Renal pelvis (tissue), 4 donors: Measurements from ENCODE around the gene MARCHF3. TPM values are rescaled to one million over a fixed set of nuclear protein-coding genes. Genes with fewer than 3 reads are reported as not detected.

ENCODE experiments used
- DNase-seq: peaks from one replicate; pipeline ENCODE4 v3.0.0-alpha.2; 2013
- polyA plus RNA-seq, 3 donors: library from polyadenylated mRNA; unstranded; fragments of 120-200 nt; gene quantifications; one replicate each; pipeline ENCODE4 v1.2.1, GENCODE V29; 2013; ENCODE audit not compliant: insufficient read length in 3 of 3

The MARCHF3 gene
- polyA plus RNA-seq, 3 donors: 7.0 to 9.0 (median 8.8) TPM

DNA sequence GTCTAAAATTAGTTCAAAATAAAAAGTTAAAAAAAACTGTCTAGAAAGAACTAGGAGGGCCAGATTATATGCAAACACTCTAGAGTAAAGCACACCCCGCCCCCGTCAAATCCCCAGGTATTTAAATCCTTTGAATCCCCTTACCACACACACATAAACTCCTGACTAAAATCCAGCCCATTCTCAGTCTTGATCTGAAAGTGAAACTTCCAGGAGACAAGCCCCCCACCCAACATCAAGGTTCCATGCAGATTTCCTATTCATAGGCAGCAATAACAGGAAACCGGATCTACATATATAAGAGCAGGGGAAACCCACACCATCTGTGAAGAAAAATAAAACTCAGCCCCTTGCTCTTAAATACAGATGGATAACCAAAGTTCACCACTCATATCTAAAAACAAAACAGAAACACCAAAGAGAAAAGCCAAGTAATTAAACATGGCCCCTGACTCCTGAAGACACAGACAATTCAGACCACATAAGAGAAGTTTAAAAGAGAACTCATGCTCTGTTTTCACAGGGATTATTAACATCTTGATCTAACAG lies 42.3 kb downstream of the MARCHF3 start:
- DNase-seq: no peak

DNA sequence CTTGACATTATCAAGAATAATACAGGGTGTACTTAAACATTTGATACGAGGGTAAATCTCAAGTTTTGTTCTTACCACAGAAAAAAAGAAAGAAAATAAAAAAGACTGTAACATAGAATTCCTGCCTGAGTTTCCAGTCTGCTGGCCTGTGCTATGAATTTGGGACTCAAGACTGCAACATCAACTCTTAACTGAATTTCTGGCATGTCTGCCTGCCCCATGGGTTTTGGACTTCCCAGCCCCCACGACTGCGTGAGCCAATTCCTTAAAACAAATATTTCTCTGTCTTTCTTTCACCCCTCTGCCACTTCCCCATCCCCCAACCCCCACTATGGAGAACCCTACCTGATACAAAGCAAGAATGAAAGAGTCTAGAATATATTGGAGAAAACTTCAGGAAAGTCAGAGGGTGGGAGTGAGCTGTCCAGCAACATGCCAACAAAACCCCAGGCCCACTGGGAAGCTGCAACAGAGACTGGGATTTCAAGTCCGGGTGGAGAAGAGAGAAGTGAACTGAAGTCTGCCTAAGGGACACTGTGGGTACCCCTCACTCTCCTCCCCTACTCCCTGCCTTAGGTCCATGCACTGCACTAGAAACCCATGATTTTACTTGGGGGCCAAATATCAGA lies 43.0 kb downstream of the MARCHF3 start:
- no peak for DNase-seq

DNA sequence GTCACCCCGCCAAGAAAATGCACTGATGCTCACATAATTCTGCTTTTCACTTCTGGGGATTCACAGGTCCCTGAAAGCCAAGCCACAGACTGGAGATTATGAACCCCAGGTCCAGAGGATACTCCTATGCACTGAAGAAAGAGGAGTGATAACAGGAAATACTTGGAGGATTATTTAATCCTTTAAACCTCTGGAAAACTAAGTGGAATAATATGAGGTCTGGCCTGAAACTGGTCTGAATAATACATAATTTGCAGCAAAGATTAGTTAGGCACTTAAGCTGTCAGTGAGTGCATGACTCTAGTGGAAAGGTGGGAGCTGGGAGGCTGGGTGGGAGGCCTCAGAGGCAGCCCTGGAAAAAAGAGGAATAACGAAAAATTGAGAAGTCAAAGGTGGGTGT lies 45.7 kb downstream of the MARCHF3 start:
- no peak for DNase-seq

DNA sequence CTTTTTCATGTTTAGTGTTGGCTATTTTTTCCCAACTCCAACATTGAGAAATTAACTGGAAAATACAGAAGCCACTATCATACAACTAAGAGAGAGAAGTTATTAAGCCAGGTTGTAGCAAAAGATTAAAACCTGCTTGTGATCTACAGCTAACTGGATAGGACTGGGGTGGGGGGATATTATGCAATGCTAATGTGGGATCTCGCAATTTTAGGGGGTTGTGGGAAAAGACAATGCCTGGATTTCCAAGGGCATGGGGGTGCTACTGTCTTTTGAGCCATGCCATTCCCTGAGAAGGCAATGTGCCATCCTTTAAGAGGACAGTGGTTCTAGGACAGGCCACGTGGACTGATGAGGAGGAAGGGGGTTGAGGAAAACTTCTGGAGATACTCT lies 46.5 kb downstream of the MARCHF3 start:
- no peak for DNase-seq

DNA sequence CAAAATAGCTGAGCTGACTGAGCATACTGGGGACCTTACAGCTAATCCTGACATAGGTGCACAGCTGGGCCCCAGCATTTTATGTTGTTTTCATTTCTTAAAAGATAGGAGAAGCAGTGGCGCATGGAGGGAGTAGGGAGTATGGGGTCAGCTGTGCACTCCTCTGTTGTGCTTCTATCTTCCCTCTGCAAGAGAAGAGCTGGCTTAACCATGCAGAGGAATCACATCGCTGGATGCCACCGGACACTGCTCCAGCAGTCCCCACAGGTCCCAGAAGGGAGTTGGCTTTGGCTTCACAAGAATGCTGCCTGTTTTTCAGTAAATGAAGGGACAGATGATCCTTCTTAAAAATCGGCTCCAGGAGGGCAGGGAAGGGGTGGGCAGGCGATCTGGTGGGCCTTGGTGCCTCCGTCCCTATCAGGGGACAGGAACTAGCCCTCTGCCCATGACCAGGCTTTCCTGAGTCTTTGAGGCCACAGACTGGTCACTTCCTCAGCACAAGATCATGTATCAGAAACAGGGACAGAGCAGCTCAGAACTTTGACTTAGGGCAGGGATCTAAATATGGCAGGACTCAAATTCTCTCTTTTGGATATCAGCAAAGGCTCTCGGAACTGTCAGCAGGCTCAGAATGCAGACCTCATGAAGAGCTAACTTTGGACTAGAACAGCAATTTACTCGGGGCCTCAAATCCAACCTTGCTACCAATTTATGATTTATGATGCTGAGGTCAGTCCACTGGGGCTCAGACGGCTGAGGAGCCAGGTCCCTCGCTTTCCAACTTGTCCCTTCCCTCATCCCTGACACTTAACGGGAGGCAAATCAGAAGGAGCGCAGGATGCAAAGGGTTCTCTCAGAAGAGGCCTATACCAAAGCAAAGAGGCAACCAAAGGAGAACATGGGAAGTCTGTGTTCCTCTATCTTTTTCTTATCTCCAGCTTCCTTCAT lies 47.2 kb downstream of the MARCHF3 start:
- DNase-seq: no peak

DNA sequence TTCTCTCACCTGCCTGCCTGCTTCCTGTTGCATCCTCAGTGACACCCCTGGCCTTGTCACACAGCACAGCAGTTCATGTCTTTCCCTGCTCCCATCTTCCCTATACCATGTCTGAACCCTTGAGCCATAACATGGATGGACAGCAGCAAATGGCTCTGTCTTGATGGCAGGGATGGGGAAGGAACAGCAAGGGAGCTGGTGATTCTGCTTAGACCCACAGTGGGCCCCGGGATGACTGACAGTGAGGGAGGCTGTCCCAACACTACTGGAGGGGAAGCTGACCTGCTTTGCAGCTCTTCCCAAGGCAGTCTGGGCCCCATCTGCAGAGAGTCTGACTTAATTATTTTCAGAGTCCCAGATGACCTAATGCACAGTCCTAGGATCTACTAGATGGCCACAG lies 48.2 kb downstream of the MARCHF3 start:
- no peak for DNase-seq

DNA sequence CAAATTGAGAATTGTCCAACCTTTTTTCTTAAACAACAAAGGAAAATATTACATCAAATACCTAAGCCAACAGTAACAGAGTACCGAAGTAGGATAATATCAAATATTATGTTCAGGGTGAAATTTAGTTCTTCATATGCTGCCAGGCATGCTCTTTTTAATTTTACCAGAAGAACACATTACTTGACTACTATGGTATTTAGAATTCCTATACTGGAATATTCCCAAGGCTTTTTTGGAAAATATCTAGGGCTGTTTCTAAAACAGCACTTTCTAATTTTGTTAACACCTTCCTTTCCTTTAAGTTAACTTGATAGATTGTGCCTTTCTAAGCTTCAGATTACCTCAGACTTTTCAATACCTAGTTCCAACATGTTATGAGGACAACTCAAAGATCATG lies 48.7 kb downstream of the MARCHF3 start:
- no peak for DNase-seq

DNA sequence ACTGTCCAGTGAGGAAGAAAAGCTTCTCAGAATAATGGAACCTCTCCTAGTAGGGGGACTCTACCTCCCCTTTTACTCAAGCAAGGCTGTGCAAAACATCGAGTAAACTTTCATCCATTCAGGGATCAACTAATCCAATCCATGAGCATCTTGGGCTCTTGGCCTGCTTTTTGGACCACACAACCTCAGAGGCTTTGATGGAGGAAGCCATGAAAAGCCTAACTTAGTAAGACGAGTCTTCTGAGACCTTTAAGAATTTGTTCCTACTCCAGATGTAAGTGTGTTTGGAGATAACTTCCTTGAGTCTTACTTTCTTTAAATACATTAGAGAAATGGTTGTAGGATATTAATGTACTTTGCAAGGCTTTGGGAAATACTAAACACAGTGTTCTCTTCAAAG lies 49.1 kb downstream of the MARCHF3 start:
- no peak for DNase-seq

DNA sequence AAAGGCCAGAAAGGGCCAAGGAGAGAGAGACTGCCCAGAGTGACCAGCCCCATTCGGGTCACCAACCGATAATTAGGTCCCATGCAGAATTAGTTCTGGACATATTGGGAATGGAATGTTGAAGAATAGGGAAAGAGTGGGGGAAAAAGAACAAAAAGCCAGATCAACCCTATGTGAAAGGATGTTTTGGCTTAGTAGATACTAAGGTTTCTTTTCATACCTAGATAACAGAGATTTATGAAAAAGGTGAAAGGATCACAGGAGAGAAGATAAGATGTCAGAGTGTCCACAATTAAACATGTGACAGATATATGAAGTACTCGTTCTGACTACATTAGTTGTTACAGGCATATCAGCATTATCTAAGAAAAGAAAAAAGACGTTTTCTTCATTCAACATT lies 52.1 kb downstream of the MARCHF3 start:
- no peak for DNase-seq

DNA sequence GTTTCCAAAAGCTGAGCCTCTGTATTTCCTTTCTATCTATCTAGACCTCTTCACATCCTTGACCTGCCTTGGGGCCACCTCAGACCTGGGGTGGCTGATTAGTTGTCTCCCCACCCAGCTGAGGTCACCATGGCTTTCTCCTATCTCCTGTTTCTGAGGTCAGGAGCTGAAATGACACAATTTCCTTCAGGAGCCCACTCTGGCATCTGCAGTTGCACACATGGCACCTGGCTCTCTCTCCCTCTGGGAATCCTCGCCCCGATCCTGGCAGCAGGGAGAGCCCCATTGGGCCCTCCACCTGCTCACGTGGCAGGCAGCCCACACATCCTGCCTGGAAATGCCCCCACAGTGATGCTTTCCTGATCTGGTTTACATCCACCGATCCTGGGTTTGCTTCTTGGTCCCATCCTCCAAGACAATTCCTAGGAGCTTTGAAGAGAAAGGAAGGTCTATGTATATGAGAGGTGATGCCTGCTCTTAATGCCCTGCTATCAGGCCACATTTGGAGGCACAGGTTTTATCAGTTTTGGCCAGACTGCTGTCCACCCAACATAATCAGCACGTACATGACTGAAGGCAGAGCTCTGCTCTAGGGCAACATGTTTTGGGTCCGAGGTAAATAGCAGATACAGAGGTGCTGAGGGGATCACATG lies 53.7 kb downstream of the MARCHF3 start:
- no peak for DNase-seq

DNA sequence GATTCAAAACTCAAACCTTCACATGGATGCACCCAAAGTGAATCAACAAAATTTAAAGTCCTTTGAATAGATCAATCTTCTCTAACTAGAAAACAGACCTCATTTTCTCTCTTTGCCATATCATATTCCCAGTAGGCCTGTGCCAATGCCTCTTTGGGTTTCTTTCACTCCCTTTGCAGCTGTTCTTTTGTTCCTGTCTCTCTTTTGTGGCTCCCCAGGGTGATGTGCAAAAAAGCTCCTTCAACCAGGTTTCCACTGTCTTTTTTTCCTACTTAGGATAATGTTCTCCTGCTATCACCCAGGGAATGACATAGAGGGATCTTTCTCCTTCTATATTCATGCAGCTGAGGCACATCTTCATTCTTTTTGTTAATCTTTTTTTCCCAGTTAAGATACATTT lies 54.6 kb downstream of the MARCHF3 start:
- DNase-seq: no peak

DNA sequence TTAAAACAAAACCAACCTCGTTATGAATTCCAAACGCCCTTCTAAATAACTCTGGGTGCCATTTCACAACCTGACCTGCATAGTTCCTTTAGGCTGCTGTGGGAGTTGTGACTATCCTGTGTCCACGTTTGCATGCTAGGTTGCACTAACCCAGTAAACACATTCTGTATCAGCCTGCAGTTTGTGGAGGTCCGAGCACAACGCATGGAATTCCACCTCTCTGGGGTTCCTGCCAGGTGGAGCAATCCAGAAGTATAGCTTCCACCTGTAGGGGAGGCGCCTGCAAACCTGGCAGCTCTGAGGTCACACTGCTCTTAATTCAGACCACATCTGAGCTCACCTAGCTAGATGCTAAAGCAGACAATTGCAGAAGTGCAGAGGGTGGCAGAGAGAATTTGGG lies 57.2 kb downstream of the MARCHF3 start:
- no peak for DNase-seq

DNA sequence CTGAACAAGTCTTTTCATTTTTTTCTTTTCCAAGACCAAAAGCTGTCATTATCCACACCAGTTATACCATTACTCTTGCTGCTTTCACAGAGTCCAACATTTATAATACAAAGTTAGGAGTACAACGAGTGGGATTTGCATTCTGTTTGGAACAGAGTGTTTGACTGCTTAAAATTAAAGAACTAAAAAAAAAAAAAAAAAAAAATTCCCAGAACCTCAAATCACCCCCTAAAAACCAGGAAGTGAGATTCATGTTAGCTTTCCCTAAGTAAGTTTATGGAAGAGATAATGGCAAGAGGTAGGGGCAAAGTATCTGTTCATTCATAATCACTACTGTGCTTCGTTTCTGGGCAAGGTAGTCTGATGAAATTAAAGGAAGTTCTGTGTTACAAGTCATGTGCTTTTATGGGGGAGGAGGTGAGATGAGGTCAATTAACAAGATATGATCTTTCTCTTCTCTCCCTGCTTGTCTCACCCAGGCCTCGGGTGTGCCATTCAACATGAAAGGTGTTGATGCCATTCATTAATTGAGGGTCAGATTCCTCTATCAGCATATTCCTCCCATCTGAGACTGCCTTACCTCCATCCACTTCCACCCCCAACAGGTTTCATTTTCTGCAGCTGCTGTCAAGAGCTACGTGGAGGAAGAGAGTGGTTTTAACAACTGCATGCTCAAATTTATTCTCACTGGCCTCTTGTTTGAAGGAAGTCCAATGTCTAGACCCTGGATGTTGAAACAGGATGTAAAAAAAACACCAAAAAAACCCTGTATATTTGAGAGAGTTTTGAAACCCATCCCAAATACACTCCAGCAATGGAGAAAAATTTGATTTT lies 58.1 kb downstream of the MARCHF3 start:
- no peak for DNase-seq

DNA sequence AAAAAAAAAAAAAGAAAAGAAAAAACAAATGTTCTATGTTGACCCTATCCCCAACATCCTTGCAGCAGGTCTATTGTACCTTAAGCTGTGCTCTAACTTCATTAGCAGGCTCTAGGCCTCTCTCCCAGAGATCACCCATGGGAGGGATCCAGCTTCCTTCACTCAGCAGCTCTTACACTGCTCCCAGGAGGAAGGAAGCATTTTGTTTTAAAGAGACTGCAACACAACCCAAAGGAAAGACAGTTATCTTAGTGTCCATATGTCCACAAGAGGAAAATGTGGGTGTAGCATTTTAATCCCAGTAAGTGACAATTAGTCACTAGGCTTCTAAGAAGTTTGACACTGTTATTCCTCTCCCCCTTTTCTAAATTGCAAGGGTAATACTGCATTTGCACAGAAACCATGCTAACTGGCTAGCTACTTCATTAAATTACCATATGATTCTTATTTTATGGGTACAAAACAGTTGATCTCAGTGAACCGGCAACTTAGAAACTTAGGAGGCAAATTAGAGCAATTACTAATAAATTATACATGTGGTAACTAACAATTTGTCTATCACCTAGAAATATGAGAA lies 58.8 kb downstream of the MARCHF3 start:
- DNase-seq: no peak

DNA sequence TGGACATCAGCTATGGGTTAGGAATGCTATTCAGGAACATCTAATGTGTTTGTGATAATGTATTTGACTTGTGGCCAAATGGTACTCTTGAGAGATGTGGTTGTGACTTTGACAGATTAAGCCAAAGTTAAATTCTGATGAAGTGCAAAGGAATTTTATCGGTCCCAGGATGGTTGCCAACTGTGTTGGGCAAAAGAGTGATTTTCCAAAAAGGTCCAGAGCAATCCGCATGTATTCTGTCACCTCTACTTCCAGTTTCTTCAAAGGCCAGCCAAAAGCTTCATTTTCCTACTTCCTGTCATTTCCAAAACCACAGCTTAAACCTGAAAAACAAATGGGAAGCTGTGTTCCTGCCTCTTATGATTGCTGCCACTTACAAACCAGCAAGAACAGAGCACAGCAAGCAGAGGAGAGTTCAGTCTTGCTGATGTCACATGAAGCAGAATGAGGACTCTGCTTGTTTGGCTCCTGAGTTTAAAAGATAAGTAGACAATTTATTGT lies 59.8 kb downstream of the MARCHF3 start:
- DNase-seq: no peak

DNA sequence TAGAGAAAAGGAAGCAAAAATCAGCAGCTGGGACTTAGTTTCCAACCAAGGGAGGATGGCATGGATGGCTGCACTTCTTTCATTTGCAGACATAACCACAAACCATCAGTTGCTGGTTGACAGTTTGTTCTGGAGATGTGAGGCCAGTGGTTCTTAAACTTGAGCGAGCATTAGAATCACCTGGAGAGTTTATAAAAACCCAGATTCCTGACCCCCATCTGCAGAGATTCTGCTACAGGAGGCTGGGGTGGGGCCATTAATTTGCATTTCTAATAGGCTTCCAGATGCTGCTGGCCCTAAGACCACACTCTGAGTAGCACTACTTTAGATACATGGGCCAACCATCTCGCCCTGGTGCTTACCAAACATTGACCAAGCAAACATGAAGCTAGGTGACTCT lies 60.8 kb downstream of the MARCHF3 start:
- no peak for DNase-seq

DNA sequence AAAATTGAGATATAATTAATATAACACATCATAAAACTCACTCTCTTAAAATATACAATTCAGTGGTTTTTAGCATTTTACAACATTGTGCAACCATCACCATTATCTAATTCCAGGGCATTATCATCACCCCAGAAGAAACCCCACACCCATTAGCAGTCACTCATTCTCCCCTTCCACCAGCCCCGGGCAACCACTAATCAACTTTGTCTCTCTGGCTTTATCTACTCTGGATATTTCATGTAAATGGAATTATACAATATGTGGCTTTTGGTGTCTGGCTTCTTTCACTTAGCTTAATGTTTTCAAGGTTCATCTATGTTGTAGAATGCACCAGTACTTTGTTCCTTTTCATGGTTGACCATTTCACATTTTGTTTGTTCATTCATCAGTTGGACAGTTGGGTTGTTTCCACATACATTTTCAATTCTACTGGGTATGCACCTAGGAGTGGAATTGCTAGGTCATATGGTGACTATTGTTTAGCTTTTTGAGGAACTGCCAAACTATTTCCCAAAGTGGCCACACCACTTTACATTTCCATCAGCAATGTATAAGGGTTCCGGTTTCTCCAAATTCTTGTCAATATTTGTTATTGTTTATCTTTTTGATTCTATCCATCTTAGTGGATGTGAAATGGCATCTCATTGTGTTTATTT lies 62.4 kb downstream of the MARCHF3 start:
- DNase-seq: no peak

DNA sequence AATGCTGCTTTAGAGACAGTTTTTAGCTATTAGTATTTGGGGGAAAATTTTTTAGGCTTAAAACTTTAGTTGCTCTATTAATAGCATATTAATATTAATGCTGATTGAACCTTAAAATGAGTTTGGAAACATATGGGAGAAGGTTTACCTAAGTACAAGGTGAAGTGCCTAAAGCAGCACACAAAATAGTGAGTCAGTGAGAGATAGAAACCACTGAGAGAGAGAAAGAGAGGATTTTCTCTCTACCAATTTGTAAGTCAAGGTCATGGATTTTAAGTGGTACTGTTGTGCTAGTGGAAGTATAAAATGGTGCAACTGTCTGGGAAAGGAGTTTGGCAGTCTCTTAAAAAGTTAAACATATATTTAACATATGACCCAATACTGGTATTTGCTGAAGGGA lies 64.9 kb downstream of the MARCHF3 start:
- DNase-seq: no peak

DNA sequence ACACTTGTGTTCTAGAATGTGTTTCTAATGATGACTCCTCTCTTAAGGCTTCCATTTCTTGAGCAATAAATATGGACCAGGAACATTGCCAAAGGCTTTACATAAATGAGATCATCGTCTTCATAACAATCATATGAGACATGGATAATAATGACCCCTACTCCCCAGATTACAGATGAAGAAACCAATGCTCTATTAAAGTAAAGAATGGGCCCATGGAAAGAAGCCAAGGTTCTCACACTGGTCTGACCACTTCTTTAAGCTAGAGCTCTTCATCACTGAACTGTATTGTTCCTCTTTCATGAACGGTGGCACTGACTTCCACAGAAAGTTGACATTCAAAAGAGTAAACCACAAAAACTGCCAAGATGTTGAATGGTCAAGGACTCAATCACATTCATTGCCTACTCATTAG lies 65.3 kb downstream of the MARCHF3 start:
- DNase-seq: no peak

DNA sequence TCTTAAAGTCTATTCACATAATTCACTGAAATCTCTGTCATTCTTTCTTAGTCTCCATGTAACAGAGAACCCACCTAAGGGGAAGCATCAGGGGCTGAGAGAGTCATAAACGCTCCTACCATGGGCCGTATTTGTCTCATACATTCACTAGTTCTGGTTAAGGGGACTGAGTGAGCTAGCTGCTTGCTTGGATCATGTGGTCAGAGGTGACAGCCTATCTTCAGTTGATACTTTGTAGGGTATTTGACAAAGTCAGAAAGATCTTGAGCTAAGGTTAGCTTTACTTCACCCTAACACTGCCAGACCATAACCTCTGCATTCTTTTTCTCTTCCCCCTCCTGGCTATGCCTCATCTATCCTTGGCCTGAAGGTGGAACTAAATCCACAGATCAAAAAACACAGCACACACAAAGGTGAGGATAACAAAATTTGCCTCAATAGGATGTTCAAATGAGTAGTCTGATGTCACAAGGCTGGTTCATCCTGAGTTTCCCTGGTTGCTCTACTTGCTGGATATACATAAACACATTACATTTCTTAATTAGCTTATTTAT lies 66.5 kb downstream of the MARCHF3 start:
- no peak for DNase-seq
